Endometrial microvascular endothelial cells (primary cell): ENCODE results near the gene ATP8B4. TPM values are rescaled to one million over a fixed set of nuclear protein-coding genes. Genes with fewer than 3 reads are reported as not detected.
"Not testable (repeated sequence)": the region's sequence is repeated elsewhere in the genome, so short reads cannot be mapped to it uniquely, and the experiment has no call there.

Experiments
- in situ Hi-C: cut with HindIII; loops from 2 replicates; pipeline ENCODE4 v1.10.0; 2017; ENCODE audit warnings: low sequenced_read_pairs, low pct_unique_long_range_greater_than_20kb; ENCODE audit errors: inconsistent ontology term
- total RNA-seq: library from RNA; depleted of rRNA; stranded (reverse); fragments of >200 nt; gene quantifications from one replicate; pipeline ENCODE4 v1.2.3, GENCODE V29; 2015; ENCODE audit errors: inconsistent ontology term

ATP8B4 gene
- total RNA-seq, 1 donor from 2014 or later = not detected

- in situ Hi-C loops = no loop called here
Measured at GRCh38 chr15:50112488-50113186, 6.4 kb downstream of the ATP8B4 start.

- in situ Hi-C loops = no loop called here
Measured at GRCh38 chr15:50110285-50110684, 8.7 kb downstream of the ATP8B4 start.

- in situ Hi-C loops = no loop called here
Measured at GRCh38 chr15:50109076-50109987, 9.7 kb downstream of the ATP8B4 start.

- in situ Hi-C loops = no loop called here
Measured at GRCh38 chr15:50108461-50108860, 10.6 kb downstream of the ATP8B4 start.

GRCh38 chr15:50107591-50108408, 11.2 kb downstream of the ATP8B4 start:
- in situ Hi-C loops = no loop called here

GRCh38 chr15:50107157-50107556, 11.9 kb downstream of the ATP8B4 start:
- in situ Hi-C loops = no loop called here

GRCh38 chr15:50106457-50106856, 12.6 kb downstream of the ATP8B4 start:
- in situ Hi-C loops = no loop called here

- in situ Hi-C loops = no loop called here
Measured at GRCh38 chr15:50100486-50100885, 18.5 kb downstream of the ATP8B4 start.

- in situ Hi-C loops = no loop called here
Measured at GRCh38 chr15:50098545-50098944, 20.5 kb downstream of the ATP8B4 start.

GRCh38 chr15:50095938-50096821, 22.9 kb downstream of the ATP8B4 start:
- in situ Hi-C loops = no loop called here

GRCh38 chr15:50089386-50089785, 29.6 kb downstream of the ATP8B4 start:
- in situ Hi-C loops = not testable (repeated sequence)

- in situ Hi-C loops = no loop called here
Measured at GRCh38 chr15:50084932-50085331, 34.1 kb downstream of the ATP8B4 start.

- in situ Hi-C loops = no loop called here
Measured at GRCh38 chr15:50083424-50084025, 35.5 kb downstream of the ATP8B4 start.

- in situ Hi-C loops = no loop called here
Measured at GRCh38 chr15:50082066-50082465, 37.0 kb downstream of the ATP8B4 start.

- in situ Hi-C loops = no loop called here
Measured at GRCh38 chr15:50077651-50078050, 41.4 kb downstream of the ATP8B4 start.

- in situ Hi-C loops = no loop called here
Measured at GRCh38 chr15:50077176-50077575, 41.9 kb downstream of the ATP8B4 start.

- in situ Hi-C loops = no loop called here
Measured at GRCh38 chr15:50075319-50075718, 43.7 kb downstream of the ATP8B4 start.
